OCI-LY7 (cell line): ENCODE measurements around the gene COL6A2. TPM values are rescaled to one million over a fixed set of nuclear protein-coding genes. Genes with fewer than 3 reads are reported as not detected.
"Not testable (repeated sequence)": the region's sequence is repeated elsewhere in the genome, so short reads cannot be mapped to it uniquely, and the experiment has no call there.

Source experiments
- BruUV-seq: library from RNA; stranded (reverse); fragments of 400-500 nt; replicated peaks from 2 replicates; lab custom pipeline; 2021; lab: Mats Ljungman, UMichigan
- CTCF ChIA-PET: fragments of 300-600 bp; sonication (Branson Sonifier 250); formaldehyde crosslinking; loops from one replicate; lab custom pipeline; 2022; ENCODE audit warnings: antibody characterized with exemption; ENCODE audit not compliant: unreplicated experiment; lab: Charles Lee
- POLR2A ChIA-PET: fragments of 300-600 bp; sonication (Branson Sonifier 250); formaldehyde crosslinking; loops from one replicate; lab custom pipeline; 2022; ENCODE audit warnings: antibody characterized with exemption; lab: Charles Lee
- DNase-seq: peaks from one replicate; pipeline ENCODE4 v3.0.0-alpha.2; 2015; ENCODE audit warnings: low spot score
- H2AFZ ChIP-seq: fragments of 200-600 bp; sonication (generic), shearing (Covaris generic); 2 replicates; pipeline ENCODE4 v1.6.1; 2014; ENCODE audit warnings: mild to moderate bottlenecking, antibody characterized with exemption, low read length, moderate library complexity
- H3K27ac ChIP-seq: fragments of 200-600 bp; sonication (generic); 2 replicates; pipeline ENCODE4 v1.5.1; 2014; ENCODE audit warnings: mixed run types, low read depth, mild to moderate bottlenecking, moderate library complexity, low read length, inconsistent platforms; ENCODE audit not compliant: poor library complexity, severe bottlenecking
- H3K36me3 ChIP-seq: fragments of 200-600 bp; sonication (generic); 2 replicates; pipeline ENCODE4 v1.6.1; 2014; ENCODE audit warnings: mild to moderate bottlenecking, antibody characterized with exemption, low read length, moderate library complexity, mixed read lengths; ENCODE audit not compliant: insufficient read depth
- H3K4me1 ChIP-seq: fragments of 200-600 bp; sonication (generic); 2 replicates; pipeline ENCODE4 v1.5.1; 2014; ENCODE audit warnings: mild to moderate bottlenecking, low read length; ENCODE audit not compliant: insufficient read depth, poor library complexity, severe bottlenecking
- H3K4me2 ChIP-seq: fragments of 200-600 bp; sonication (generic); 2 replicates; pipeline ENCODE4 v1.6.1; 2014; ENCODE audit warnings: mild to moderate bottlenecking, low read length
- H3K4me3 ChIP-seq: fragments of 200-600 bp; sonication (generic); 2 replicates; pipeline ENCODE4 v1.5.1; 2014; ENCODE audit warnings: mild to moderate bottlenecking, low read depth, low read length; ENCODE audit not compliant: poor library complexity, severe bottlenecking
- H3K79me2 ChIP-seq: fragments of 200-600 bp; sonication (generic); 2 replicates; pipeline ENCODE4 v1.6.1; 2016; ENCODE audit warnings: low read depth, mild to moderate bottlenecking, low read length, moderate library complexity, mixed read lengths; ENCODE audit not compliant: insufficient read depth
- H3K9me2 ChIP-seq: fragments of 200-600 bp; sonication (generic); 2 replicates; pipeline ENCODE4 v1.6.1; 2016; ENCODE audit warnings: mild to moderate bottlenecking, low read length, mixed read lengths; ENCODE audit not compliant: insufficient read depth
- H3K9me3 ChIP-seq: fragments of 200-600 bp; sonication (generic); 2 replicates; pipeline ENCODE4 v1.6.1; 2014; ENCODE audit warnings: mild to moderate bottlenecking, mixed run types, low read length, mixed read lengths
- H4K20me1 ChIP-seq: fragments of 200-600 bp; sonication (generic); 2 replicates; pipeline ENCODE4 v1.6.1; 2014; ENCODE audit warnings: mild to moderate bottlenecking, antibody characterized with exemption, low read length, moderate library complexity, mixed read lengths; ENCODE audit not compliant: insufficient read depth
- CTCF ChIP-seq: fragments of 200-600 bp; sonication (generic); conservative IDR thresholded peaks from 2 replicates; pipeline ENCODE4 v1.5.1; 2014; ENCODE audit warnings: mild to moderate bottlenecking, antibody characterized with exemption, low read length, moderate library complexity, mixed read lengths
- EZH2phosphoT487 ChIP-seq: fragments of 200-600 bp; sonication (generic); IDR thresholded peaks from 2 replicates; pipeline ENCODE4 v1.6.1; 2018; ENCODE audit warnings: low read depth, borderline replicate concordance, mild to moderate bottlenecking, mixed run types, antibody characterized with exemption, low read length, moderate library complexity, mixed read lengths
- intact Hi-C: fragments of 100-400 bp; cut with micrococcal nuclease; formaldehyde crosslinking; loops from one replicate; pipeline ENCODE4 v1.10.0; 2022; ENCODE audit not compliant: unreplicated experiment
- total RNA-seq, 2 experiments: library from RNA; depleted of rRNA in 1 of 2; stranded (reverse); fragments of >200 nt in 1 of 2; shearing (Covaris generic) in 1 of 2; gene quantifications; 2 replicates each; pipeline ENCODE4 v1.2.3, GENCODE V29; 2014 to 2022

Gene COL6A2
- total RNA-seq, 2 experiments from 2014 or later, result not detected

DNA sequence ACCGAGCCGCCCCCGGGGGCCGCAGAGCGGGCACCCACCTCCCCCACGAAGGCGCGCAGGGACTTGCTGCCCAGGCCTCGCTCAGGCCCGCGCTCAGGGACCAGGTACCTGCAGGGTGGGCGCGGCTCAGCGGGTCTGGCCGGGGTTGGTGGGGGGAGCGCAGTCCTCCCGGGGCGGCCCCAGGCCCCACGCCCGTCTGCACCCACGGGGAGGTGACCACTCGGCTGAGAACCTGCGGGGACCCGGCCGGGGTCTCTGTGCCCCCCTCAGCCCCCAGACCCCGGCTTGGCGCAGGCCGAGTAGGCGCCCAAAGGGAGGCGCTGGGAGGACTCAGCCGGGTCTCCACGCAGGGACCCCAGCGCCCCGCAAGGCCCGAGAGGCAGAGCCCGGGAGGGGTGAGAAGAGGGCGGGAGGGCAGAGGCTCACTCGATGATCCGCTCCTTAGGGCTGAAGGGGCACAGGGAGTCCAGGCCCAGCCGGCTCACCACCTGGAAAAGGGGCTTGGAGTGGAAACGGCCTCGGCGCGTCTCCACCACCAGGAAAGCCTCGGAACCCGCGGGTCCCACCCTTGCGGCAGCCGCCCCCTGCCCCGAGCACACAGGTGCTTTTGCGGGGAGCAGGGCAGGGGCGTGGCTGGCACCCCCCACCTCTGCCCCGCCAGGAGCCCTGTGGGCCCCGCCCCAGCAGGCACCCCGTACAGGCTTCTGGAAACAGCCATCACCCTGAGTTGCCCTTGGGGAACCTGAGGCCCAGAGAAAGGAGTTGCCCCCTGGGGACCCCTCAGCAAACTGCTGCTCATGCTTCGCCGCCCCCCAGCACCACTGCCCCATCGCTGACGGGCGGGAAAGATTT lies 48.2 kb downstream of the COL6A2 start:
- Histone ChIP-seq H3K4me3 (no peak overlapping the region), H4K20me1 (no peaks in the 10 kb centered on the region), H3K9me2 (no peaks in the 10 kb centered on the region), H3K9me3 (no peaks in the 10 kb centered on the region), H3K79me2 (no peaks in the 10 kb centered on the region), H3K4me2 (no peak overlapping the region), H3K27ac (no peak overlapping the region), H3K4me1 (no peaks in the 10 kb centered on the region), H3K36me3 (no peaks in the 10 kb centered on the region), H2AFZ (no peak overlapping the region)
- POLR2A ChIA-PET, result no interaction called here
- no peak for DNase-seq
- CTCF ChIA-PET, result no interaction called here
- intact Hi-C loops, result no loop called here
- BruUV-seq, result no TSS peak
- TF ChIP-seq CTCF (no peak), EZH2phosphoT487 (no peak)

DNA sequence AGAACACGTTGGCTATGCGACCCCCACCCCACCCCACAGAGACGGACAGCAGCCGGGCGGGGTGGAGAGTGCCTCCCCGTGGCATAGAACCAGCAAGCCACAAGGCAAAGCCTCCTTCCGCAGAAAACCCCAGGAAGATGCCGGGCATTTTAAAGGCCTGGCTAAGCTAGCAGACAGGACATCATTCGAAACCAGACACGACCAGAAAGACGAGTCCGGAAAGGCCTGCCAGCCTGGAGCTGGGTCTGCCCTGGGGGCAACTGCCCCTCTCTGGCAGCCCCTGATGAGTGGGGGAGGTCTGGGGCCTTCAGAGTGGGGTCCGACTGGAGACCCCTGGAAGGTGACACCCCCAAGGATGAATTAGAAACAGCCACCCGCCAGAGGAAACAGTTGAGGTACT lies 48.9 kb downstream of the COL6A2 start:
- CTCF ChIA-PET, result no interaction called here
- intact Hi-C loops, result no loop called here
- Histone ChIP-seq H3K4me2 (no peak overlapping the region), H3K4me1 (no peaks in the 10 kb centered on the region), H4K20me1 (no peaks in the 10 kb centered on the region), H3K4me3 (no peak overlapping the region), H3K36me3 (no peaks in the 10 kb centered on the region), H2AFZ (no peak overlapping the region), H3K79me2 (no peaks in the 10 kb centered on the region), H3K9me3 (no peaks in the 10 kb centered on the region), H3K27ac (no peak overlapping the region), H3K9me2 (no peaks in the 10 kb centered on the region)
- POLR2A ChIA-PET, result no interaction called here
- no peak for DNase-seq
- TF ChIP-seq CTCF (no peak), EZH2phosphoT487 (no peak)
- no TSS peak for BruUV-seq

GRCh38 chr21:46147429-46147828 lies 49.5 kb downstream of the COL6A2 start:
- POLR2A ChIA-PET, H3K79me2 ChIP-seq, H3K9me2 ChIP-seq, H2AFZ ChIP-seq, BruUV-seq, H3K4me2 ChIP-seq, CTCF ChIA-PET, H4K20me1 ChIP-seq, intact Hi-C loops, H3K4me1 ChIP-seq, H3K27ac ChIP-seq, H3K9me3 ChIP-seq, H3K36me3 ChIP-seq, H3K4me3 ChIP-seq: not testable (repeated sequence)
- peak; percentile 67 for TF ChIP-seq CTCF
- peak; percentile 47 for DNase-seq
